Mesendoderm (in vitro differentiated cells): ENCODE measurements around the gene VAPA.
"Not testable (repeated sequence)": the region's sequence is repeated elsewhere in the genome, so short reads cannot be mapped to it uniquely, and the experiment has no call there.

Source experiments
- DNase-seq: peaks from one replicate; pipeline ENCODE4 v3.0.0; 2013
- H2AK5ac ChIP-seq: 2 replicates; pipeline ENCODE4 v1.6.1; 2013; ENCODE audit warnings: low read length, inconsistent platforms
- H2BK120ac ChIP-seq: 2 replicates; pipeline ENCODE4 v1.6.1; 2013; ENCODE audit warnings: low read depth, mild to moderate bottlenecking, low read length, moderate library complexity, mixed read lengths
- H2BK15ac ChIP-seq: replicated peaks from 2 replicates; pipeline ENCODE4 v1.6.1; 2013; ENCODE audit warnings: low read depth, mild to moderate bottlenecking, moderate library complexity
- H2BK5ac ChIP-seq: 2 replicates; pipeline ENCODE4 v1.6.1; 2013; ENCODE audit warnings: low read length, inconsistent platforms
- H3K18ac ChIP-seq: 2 replicates; pipeline ENCODE4 v1.6.1; 2013; ENCODE audit warnings: mild to moderate bottlenecking, low read length, mixed read lengths
- H3K23ac ChIP-seq: one replicate; pipeline ENCODE4 v1.6.1; 2013; ENCODE audit warnings: low read length
- H3K27ac ChIP-seq: 2 replicates; pipeline ENCODE4 v1.5.1; 2013; ENCODE audit warnings: low read depth, mild to moderate bottlenecking, inconsistent platforms, low read length, moderate library complexity
- H3K27me3 ChIP-seq: 2 replicates; pipeline ENCODE4 v1.6.1; 2013; ENCODE audit warnings: low read length, control low read depth, mild to moderate bottlenecking, inconsistent platforms; ENCODE audit not compliant: insufficient read depth, poor library complexity
- H3K36me3 ChIP-seq: 2 replicates; pipeline ENCODE4 v1.6.1; 2013; ENCODE audit warnings: low read length, inconsistent platforms; ENCODE audit not compliant: control insufficient read depth, insufficient read depth
- H3K4ac ChIP-seq: one replicate; pipeline ENCODE4 v1.6.1; 2013; ENCODE audit warnings: low read depth, mild to moderate bottlenecking, low read length, moderate library complexity
- H3K4me1 ChIP-seq: 2 replicates; pipeline ENCODE4 v1.6.1; 2013; ENCODE audit warnings: low read depth, low read length, inconsistent platforms; ENCODE audit not compliant: control insufficient read depth
- H3K4me2 ChIP-seq: 2 replicates; pipeline ENCODE4 v1.6.1; 2013; ENCODE audit warnings: low read length
- H3K4me3 ChIP-seq: 2 replicates; pipeline ENCODE4 v1.5.1; 2013; ENCODE audit warnings: mild to moderate bottlenecking, low read length
- H3K56ac ChIP-seq: one replicate; pipeline ENCODE4 v1.6.1; 2013; ENCODE audit warnings: low read length
- H3K79me1 ChIP-seq: 2 replicates; pipeline ENCODE4 v1.6.1; 2013; ENCODE audit warnings: low read length, inconsistent platforms
- H3K79me2 ChIP-seq: 2 replicates; pipeline ENCODE4 v1.6.1; 2013; ENCODE audit warnings: mild to moderate bottlenecking, low read length; ENCODE audit not compliant: control insufficient read depth, insufficient read depth
- H3K9ac ChIP-seq: 2 replicates; pipeline ENCODE4 v1.6.1; 2013; ENCODE audit warnings: low read length, inconsistent platforms
- H4K5ac ChIP-seq: one replicate; pipeline ENCODE4 v1.6.1; 2013; ENCODE audit warnings: low read length
- H4K8ac ChIP-seq: one replicate; pipeline ENCODE4 v1.6.1; 2013; ENCODE audit warnings: low read depth, mild to moderate bottlenecking, control low read depth, low read length, moderate library complexity
- WGBS: extraction: QIAGEN DNeasy Blood & Tissue Kit; methylation state at CpG from one replicate; pipeline ENCODE4 v1.1.7; 2013; ENCODE audit warnings: low lambda C conversion rate, missing lambda C conversion rate; ENCODE audit not compliant: insufficient coverage; ENCODE audit errors: extremely low coverage; 5-methylcytosine and 5-hydroxymethylcytosine counted together

VAPA gene

GRCh38 chr18:9890196-9890595 lies 23.6 kb upstream of the VAPA start:
- no peak overlapping the region for H3K23ac ChIP-seq
- no peaks in the 10 kb centered on the region for H3K36me3 ChIP-seq
- no peaks in the 10 kb centered on the region for H3K79me2 ChIP-seq
- no peak overlapping the region for H4K5ac ChIP-seq
- H2BK5ac ChIP-seq, result no peak overlapping the region
- H3K4me3 ChIP-seq, result no peak overlapping the region
- H3K4me2 ChIP-seq, result no peak overlapping the region
- no peak overlapping the region for H2BK15ac ChIP-seq
- no peak overlapping the region for H3K56ac ChIP-seq
- H3K4ac ChIP-seq, result no peak overlapping the region
- no peak overlapping the region for H2BK120ac ChIP-seq
- no CpG with 5 or more reads among the region's 5 CpGs for WGBS
- H3K9ac ChIP-seq, result no peak overlapping the region
- no peaks in the 10 kb centered on the region for H3K27me3 ChIP-seq
- H2AK5ac ChIP-seq, result no peak overlapping the region
- no peaks in the 10 kb centered on the region for H3K4me1 ChIP-seq
- no peak overlapping the region for H4K8ac ChIP-seq
- no peak overlapping the region for H3K27ac ChIP-seq
- H3K18ac ChIP-seq, result no peak overlapping the region
- no peak for DNase-seq
- no peaks in the 10 kb centered on the region for H3K79me1 ChIP-seq

DNA sequence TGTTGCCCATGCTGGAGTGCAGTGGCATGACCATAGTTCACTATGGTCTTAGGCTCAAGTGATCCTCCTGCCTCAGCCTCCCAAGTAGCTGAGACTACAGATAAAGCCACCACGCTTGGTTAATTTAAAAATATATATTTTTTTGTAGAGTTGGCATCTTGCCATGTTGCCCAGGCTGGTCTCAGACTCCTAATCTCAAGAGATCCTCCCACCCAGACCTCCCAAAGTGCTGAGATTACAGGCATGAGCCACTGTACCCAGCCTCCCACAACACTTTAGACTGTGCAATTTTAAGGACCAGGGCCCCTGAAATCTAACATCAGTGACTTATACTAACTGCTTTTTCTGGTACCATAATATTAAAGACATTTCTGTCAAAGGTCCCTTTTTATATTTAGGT lies 22.9 kb upstream of the VAPA start:
- no peaks in the 10 kb centered on the region for H3K79me1 ChIP-seq
- H3K4me1 ChIP-seq, result no peaks in the 10 kb centered on the region
- H3K36me3 ChIP-seq, result no peaks in the 10 kb centered on the region
- no peak overlapping the region for H3K9ac ChIP-seq
- no peak overlapping the region for H3K18ac ChIP-seq
- no peak overlapping the region for H2BK15ac ChIP-seq
- H3K79me2 ChIP-seq, result no peaks in the 10 kb centered on the region
- H2AK5ac ChIP-seq, result no peak overlapping the region
- H3K4me3 ChIP-seq, result no peak overlapping the region
- WGBS, result no CpG with 5 or more reads among the region's 1 CpG
- no peak overlapping the region for H3K27ac ChIP-seq
- no peak overlapping the region for H4K8ac ChIP-seq
- H4K5ac ChIP-seq, result no peak overlapping the region
- H3K27me3 ChIP-seq, result no peaks in the 10 kb centered on the region
- H3K23ac ChIP-seq, result no peak overlapping the region
- no peak overlapping the region for H3K4ac ChIP-seq
- DNase-seq, result no peak
- H2BK5ac ChIP-seq, result no peak overlapping the region
- no peak overlapping the region for H3K56ac ChIP-seq
- no peak overlapping the region for H3K4me2 ChIP-seq
- no peak overlapping the region for H2BK120ac ChIP-seq

DNA sequence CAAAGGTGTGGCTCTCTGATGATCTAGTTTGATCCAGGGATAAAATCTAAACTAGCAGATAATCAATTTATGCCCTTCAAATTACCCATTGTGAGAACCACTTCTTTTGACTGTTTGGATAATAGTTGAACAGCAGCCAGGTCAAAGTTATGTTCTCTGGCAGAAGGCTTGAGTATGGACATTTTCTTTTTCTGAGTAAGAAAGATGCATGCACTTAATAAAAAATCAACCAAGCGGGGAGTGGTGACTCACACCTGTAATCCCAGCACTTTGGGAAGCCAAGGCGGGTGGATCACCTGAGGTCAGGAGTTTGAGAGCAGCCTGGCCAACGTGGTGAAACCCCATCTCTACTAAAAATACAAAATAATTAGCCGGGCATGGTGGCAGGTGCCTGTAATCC lies 22.3 kb upstream of the VAPA start:
- WGBS, result no CpG with 5 or more reads among the region's 4 CpGs

GRCh38 chr18:9894454-9895068 lies 19.3 kb upstream of the VAPA start:
- Histone ChIP-seq H2BK15ac (no peak overlapping the region), H3K4ac (no peak overlapping the region), H3K36me3 (no peaks in the 10 kb centered on the region), H3K27ac (no peak overlapping the region), H3K79me2 (no peaks in the 10 kb centered on the region), H3K23ac (no peak overlapping the region), H4K8ac (no peak overlapping the region), H2BK120ac (no peak overlapping the region), H2AK5ac (no peak overlapping the region), H3K4me2 (no peak overlapping the region), H3K79me1 (no peaks in the 10 kb centered on the region), H3K56ac (no peak overlapping the region), H3K9ac (no peak overlapping the region), H3K4me3 (no peak overlapping the region), H2BK5ac (no peak overlapping the region), H4K5ac (no peak overlapping the region), H3K4me1 (no peaks in the 10 kb centered on the region), H3K18ac (no peak overlapping the region), H3K27me3 (no peaks in the 10 kb centered on the region)
- no peak for DNase-seq
- WGBS, result no CpG with 5 or more reads among the region's 6 CpGs

More for the DNA sequence above, 22.3 kb upstream of the VAPA start:
- not testable (repeated sequence) for H3K27me3 ChIP-seq, H3K79me1 ChIP-seq, H4K5ac ChIP-seq, H3K36me3 ChIP-seq, H4K8ac ChIP-seq, H3K79me2 ChIP-seq, H3K23ac ChIP-seq, DNase-seq, H2BK15ac ChIP-seq, H2BK5ac ChIP-seq, H3K4ac ChIP-seq, H2AK5ac ChIP-seq, H3K9ac ChIP-seq, H3K27ac ChIP-seq, H3K56ac ChIP-seq, H3K18ac ChIP-seq, H3K4me2 ChIP-seq, H3K4me3 ChIP-seq, H2BK120ac ChIP-seq, H3K4me1 ChIP-seq

- Histone ChIP-seq H3K4me2 (no peak overlapping the region), H3K23ac (no peak overlapping the region), H3K79me2 (no peaks in the 10 kb centered on the region), H2BK5ac (no peak overlapping the region), H3K4ac (no peak overlapping the region), H4K5ac (no peak overlapping the region), H3K27ac (no peak overlapping the region), H2BK15ac (no peak overlapping the region), H3K36me3 (no peaks in the 10 kb centered on the region), H4K8ac (no peak overlapping the region), H2AK5ac (no peak overlapping the region), H2BK120ac (no peak overlapping the region), H3K18ac (no peak overlapping the region), H3K56ac (no peak overlapping the region), H3K27me3 (no peaks in the 10 kb centered on the region), H3K79me1 (no peaks in the 10 kb centered on the region), H3K4me1 (no peaks in the 10 kb centered on the region), H3K4me3 (no peak overlapping the region), H3K9ac (no peak overlapping the region)
- peak; percentile 55 for DNase-seq
- no CpG with 5 or more reads among the region's 5 CpGs for WGBS
Observed at GRCh38 chr18:9897129-9897528, 16.7 kb upstream of the VAPA start.

DNA sequence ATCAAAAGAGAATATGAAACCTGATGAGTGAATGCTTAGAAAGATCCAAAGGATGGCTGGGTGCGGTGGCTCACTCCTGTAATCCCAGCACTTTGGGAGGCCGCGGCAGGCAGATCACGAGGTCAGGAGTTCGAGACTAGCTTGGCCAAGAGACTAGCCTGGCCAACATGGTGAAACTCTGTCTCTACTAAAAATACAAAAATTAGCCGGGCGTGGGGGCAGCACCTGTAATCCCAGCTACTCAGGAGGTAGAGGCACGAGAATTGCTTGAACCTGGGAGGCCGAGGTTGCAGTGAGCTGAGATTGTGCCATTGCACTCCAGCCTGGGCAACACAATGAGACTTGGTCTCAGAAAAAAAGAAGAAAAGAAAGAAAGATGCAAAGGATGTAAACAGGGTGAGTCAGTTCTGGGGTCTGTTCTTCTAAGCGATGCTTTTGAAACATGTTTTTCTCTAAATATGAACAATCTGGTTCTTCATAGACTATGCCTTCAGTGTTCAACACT lies 16.0 kb upstream of the VAPA start:
- H3K23ac ChIP-seq, H2BK15ac ChIP-seq, H3K18ac ChIP-seq, H3K4me1 ChIP-seq, H4K8ac ChIP-seq, H4K5ac ChIP-seq, H2AK5ac ChIP-seq, DNase-seq, H3K36me3 ChIP-seq, H3K4me2 ChIP-seq, H3K27ac ChIP-seq, H3K79me1 ChIP-seq, H2BK5ac ChIP-seq, H3K4me3 ChIP-seq, H3K9ac ChIP-seq, H2BK120ac ChIP-seq, H3K79me2 ChIP-seq, H3K56ac ChIP-seq, H3K4ac ChIP-seq, H3K27me3 ChIP-seq: not testable (repeated sequence)
- no CpG with 5 or more reads among the region's 10 CpGs for WGBS
